ENCODE results near the gene HTR2C.
"Not testable (repeated sequence)": the region's sequence is repeated elsewhere in the genome, so short reads cannot be mapped to it uniquely, and the experiment has no call there.

The HTR2C gene

GRCh38 chrX:114712466-114712865 is 128.6 kb downstream of the HTR2C start:
- DNase-seq (ENCODE audit: low spot score), result no peak

- no peak for DNase-seq (ENCODE audit: low spot score)
Measured at GRCh38 chrX:114715096-114715495, 131.2 kb downstream of the HTR2C start.

- DNase-seq (ENCODE audit: low spot score), result no peak
Measured at GRCh38 chrX:114717921-114718320, 134.0 kb downstream of the HTR2C start.

DNA sequence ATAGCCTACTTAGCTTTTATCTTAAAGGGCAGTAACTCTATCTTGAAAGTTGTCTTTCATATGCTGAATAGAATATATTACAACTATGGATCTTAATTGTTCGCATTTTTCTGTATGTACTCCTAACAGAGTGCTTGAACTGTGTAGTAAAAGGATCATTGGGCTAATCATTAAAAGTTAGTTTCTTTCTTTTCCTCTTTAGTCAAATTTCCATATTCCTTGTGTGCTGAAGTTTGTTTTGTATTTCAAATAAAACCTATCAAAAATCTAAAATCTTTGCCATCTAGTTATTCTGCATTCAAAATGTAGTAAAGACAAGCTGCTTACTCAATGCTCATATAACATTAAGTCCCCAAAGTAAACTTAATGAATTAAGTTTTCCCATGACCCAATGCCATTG is 182.7 kb downstream of the HTR2C start:
- no peak for DNase-seq (ENCODE audit: low spot score)

DNA sequence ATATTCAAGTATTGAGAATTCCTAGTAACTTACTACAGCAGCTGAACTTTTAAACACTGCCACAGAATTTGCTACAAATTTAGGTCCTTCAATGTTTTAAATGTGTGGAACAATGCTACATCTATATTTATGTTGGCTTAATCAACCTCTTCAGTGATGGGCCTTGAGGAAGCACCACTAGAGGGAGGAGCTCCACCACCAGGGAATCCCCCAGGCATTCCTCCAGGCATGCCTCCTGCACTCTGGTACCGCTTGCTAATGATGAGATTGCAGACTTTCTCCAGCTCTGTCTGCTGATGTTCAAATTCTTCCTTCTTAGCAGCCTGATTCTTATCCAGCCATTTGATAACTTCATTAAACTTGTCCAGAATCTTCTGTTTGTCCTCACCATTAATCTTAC is 190.8 kb downstream of the HTR2C start:
- DNase-seq (ENCODE audit: low spot score), result peak; percentile 12

- no peak for DNase-seq (ENCODE audit: low spot score)
Measured at GRCh38 chrX:114782925-114783324, 199.0 kb downstream of the HTR2C start.

GRCh38 chrX:114787061-114787460 is 203.2 kb downstream of the HTR2C start:
- peak; percentile 4 for DNase-seq (ENCODE audit: low spot score)

GRCh38 chrX:114797494-114797893 is 213.6 kb downstream of the HTR2C start:
- no peak for DNase-seq (ENCODE audit: low spot score)

- peak; percentile 7 for DNase-seq (ENCODE audit: low spot score)
Measured at GRCh38 chrX:114798907-114799306, 215.0 kb downstream of the HTR2C start.

GRCh38 chrX:114800719-114801118 is 216.8 kb downstream of the HTR2C start:
- peak; percentile 36 for DNase-seq (ENCODE audit: low spot score)

- DNase-seq (ENCODE audit: low spot score), result no peak
Measured at GRCh38 chrX:114819509-114819908, 235.6 kb downstream of the HTR2C start.

- peak; percentile 31 for DNase-seq (ENCODE audit: low spot score)
Measured at GRCh38 chrX:114841051-114841450, 257.2 kb downstream of the HTR2C start.

- DNase-seq (ENCODE audit: low spot score), result peak; percentile 11
Measured at GRCh38 chrX:114842181-114842580, 258.3 kb downstream of the HTR2C start.

DNA sequence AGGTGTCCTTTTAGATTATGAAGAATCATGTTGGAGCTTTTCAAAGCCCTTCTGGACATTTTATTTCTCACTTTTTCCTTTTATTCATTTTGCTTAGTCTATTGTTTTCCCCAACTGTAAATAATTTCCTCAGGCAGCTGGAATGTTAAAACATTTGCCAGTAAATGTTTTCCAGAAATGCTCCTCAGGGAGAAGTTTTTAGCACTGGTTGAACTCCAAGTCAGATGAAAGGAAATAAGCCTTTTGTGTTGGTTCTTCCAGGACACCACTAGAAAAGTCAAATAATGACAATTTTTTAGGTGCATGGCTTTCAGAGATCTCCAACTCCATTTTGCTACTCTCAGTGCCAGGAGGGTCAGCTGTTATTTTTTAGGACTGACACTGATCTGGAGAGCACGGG is 305.6 kb downstream of the HTR2C start:
- DNase-seq (ENCODE audit: low spot score), result peak; percentile 4

GRCh38 chrX:114903618-114904017 is 319.7 kb downstream of the HTR2C start:
- no peak for DNase-seq (ENCODE audit: low spot score)

- DNase-seq (ENCODE audit: low spot score), result no peak
Measured at GRCh38 chrX:114905251-114905650, 321.4 kb downstream of the HTR2C start.

DNA sequence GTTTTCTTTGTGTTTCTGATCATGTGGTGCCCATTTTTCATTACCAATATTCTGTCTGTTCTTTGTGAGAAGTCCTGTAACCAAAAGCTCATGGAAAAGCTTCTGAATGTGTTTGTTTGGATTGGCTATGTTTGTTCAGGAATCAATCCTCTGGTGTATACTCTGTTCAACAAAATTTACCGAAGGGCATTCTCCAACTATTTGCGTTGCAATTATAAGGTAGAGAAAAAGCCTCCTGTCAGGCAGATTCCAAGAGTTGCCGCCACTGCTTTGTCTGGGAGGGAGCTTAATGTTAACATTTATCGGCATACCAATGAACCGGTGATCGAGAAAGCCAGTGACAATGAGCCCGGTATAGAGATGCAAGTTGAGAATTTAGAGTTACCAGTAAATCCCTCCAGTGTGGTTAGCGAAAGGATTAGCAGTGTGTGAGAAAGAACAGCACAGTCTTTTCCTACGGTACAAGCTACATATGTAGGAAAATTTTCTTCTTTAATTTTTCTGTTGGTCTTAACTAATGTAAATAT is 323.2 kb downstream of the HTR2C start:
- DNase-seq (ENCODE audit: low spot score), result no peak

DNA sequence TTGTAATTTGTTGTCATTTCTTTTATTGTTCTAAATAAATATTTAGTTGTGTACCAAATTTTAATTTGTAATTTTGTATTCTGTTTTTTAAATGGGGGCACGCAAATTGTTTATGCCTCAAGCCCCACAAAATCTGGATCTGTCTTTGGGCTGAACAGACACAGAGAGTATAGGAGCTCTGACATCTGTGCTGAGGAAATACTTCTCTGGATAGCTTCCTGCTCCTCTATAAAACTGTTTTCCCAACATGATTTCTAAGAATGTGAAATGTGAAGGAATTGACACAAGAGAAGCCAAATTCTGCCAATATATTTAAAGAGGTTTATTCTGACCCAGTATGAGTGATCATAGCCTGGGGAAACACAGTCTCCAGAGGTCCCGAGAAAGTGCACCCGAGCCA is 340.5 kb downstream of the HTR2C start:
- no peak for DNase-seq (ENCODE audit: low spot score)

DNA sequence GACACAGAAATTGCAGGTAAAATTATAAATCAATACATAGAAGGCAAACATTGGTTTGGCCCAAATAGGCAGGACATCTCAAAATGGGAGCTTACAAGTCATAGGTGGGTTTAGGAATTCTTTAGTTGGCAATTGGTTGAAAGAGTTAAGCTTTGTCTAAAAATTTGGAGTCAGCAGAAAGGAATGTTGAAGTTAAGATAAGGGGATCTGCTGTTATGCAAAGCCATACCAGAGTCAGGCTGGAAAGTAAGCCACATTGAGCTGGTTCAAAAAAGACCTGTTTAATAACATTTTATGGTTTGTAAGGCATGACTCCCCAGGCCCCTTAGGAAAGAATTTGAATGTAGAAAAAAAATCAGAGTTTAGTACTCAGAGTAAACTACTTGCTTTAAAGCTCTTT is 341.0 kb downstream of the HTR2C start:
- DNase-seq (ENCODE audit: low spot score), result peak; percentile 12

- no peak for DNase-seq (ENCODE audit: low spot score)
Measured at GRCh38 chrX:114930227-114930626, 346.3 kb downstream of the HTR2C start.

DNA sequence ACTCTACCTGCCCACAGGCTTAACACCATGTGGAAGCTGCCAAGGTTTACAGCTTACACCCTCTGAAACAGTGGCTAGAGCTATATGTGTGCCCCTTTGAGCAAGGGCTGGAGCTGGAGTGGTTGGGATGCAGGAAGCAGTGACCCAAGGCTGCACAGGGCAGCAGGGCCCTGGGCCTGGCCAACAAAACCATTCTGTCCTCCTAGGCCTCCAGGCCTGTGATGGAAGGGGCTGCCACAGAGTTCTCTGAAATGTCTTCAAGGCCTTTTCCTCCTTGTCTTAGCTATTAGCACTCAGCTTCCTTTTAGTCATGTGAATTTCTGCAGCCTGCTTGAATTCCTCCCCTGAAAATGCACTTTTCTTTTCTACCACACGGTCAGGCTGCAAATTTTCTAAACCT is 348.7 kb downstream of the HTR2C start:
- no peak for DNase-seq (ENCODE audit: low spot score)

DNA sequence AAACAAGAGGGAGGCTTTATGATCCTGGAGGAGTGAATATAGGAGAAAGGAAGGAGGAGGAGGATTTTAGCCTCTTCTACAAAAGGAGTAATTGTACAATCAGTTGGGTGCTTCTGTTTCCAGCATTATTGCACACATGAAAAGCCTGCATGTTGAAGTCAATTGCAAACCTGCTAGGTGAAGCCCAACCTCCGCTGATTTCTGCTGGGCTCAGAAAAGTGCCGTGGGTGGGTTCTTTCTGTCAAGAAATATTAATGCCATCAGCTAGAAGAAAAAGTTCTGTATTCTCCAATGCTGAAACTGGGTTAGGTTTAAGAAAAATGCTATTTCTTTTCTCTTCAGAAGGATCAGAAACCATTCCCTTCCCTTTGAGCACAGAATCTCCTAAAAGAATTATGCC is 349.4 kb downstream of the HTR2C start:
- not testable (repeated sequence) for DNase-seq (ENCODE audit: low spot score)

GRCh38 chrX:114937090-114937489 is 353.2 kb downstream of the HTR2C start:
- not testable (repeated sequence) for DNase-seq (ENCODE audit: low spot score)

- no peak for DNase-seq (ENCODE audit: low spot score)
Measured at GRCh38 chrX:114952696-114953095, 368.8 kb downstream of the HTR2C start.
